NB4 (cell line): ENCODE data around the gene PTRH2.
"Not testable (repeated sequence)": the region's sequence is repeated elsewhere in the genome, so short reads cannot be mapped to it uniquely, and the experiment has no call there.

Experiments used
- DNase-seq: peaks from one replicate; pipeline ENCODE4 v3.0.0; 2010; ENCODE audit warnings: low read depth
- H3K4me3 ChIP-seq: one replicate; pipeline ENCODE4 v1.5.1; 2011; ENCODE audit warnings: mild to moderate bottlenecking, low read depth, low read length, moderate library complexity
- CTCF ChIP-seq: IDR thresholded peaks from one replicate; pipeline ENCODE4 v1.5.1; 2012; ENCODE audit warnings: low read depth, low read length
- MAX ChIP-seq: IDR thresholded peaks from 2 replicates; pipeline ENCODE4 v1.6.1; 2011; ENCODE audit warnings: low read depth, low read length
- MYC ChIP-seq: IDR thresholded peaks from 2 replicates; pipeline ENCODE4 v1.6.1; 2011; ENCODE audit warnings: low read depth, low read length
- POLR2A ChIP-seq: IDR thresholded peaks from 2 replicates; pipeline ENCODE4 v1.6.1; 2011; ENCODE audit warnings: mild to moderate bottlenecking; ENCODE audit not compliant: insufficient read length; ENCODE audit errors: extremely low read depth

The PTRH2 gene

GRCh38 chr17:59707149-59707970 lies at the start of gene PTRH2, which contains the start of gene VMP1:
Gene PTRH2 (minus strand): TSS chr17:59707430. CDS start chr17:59697978, 9,452 bp downstream.
Gene VMP1 (plus strand): TSS chr17:59707654. CDS start chr17:59731447, 23,793 bp downstream.
- peak within 1 kb of the TSS; percentile 99 for H3K4me3 ChIP-seq
- DNase-seq: peak; percentile 99
- TF ChIP-seq MYC (peak; percentile 100), MAX (peak; percentile 98), CTCF (no peak), POLR2A (peak; percentile 89)

- no peak for DNase-seq
Measured at GRCh38 chr17:59756236-59756818, 49.1 kb upstream of the PTRH2 start.

GRCh38 chr17:59755069-59755468 lies 47.8 kb upstream of the PTRH2 start:
- H3K4me3 ChIP-seq, DNase-seq: not testable (repeated sequence)

More at GRCh38 chr17:59756236-59756818, 49.1 kb upstream of the PTRH2 start:
- TF ChIP-seq CTCF (no peak), POLR2A (no peak), MYC (no peak), MAX (no peak)
- H3K4me3 ChIP-seq: no peak overlapping the region

GRCh38 chr17:59754552-59754951 lies 47.3 kb upstream of the PTRH2 start:
- H3K4me3 ChIP-seq: no peak overlapping the region
- TF ChIP-seq MAX: no peak
- TF ChIP-seq POLR2A: no peak
- TF ChIP-seq CTCF: no peak
- no peak for TF ChIP-seq MYC
- peak; percentile 18 for DNase-seq

- H3K4me3 ChIP-seq: no peak overlapping the region
- TF ChIP-seq POLR2A (no peak), CTCF (peak; percentile 53), MYC (no peak)
- DNase-seq: peak; percentile 85
Measured at GRCh38 chr17:59753522-59754467, 46.6 kb upstream of the PTRH2 start.

- DNase-seq: no peak
- TF ChIP-seq POLR2A (no peak), CTCF (no peak), MAX (no peak), MYC (no peak)
- H3K4me3 ChIP-seq: no peak overlapping the region
Measured at GRCh38 chr17:59752922-59753321, 45.7 kb upstream of the PTRH2 start.
